Hepatic stellate cell (primary cell): ENCODE results near the gene CHD9.
"Not testable (repeated sequence)": the region's sequence is repeated elsewhere in the genome, so short reads cannot be mapped to it uniquely, and the experiment has no call there.

Experiments
- DNase-seq: peaks from one replicate; pipeline ENCODE4 v3.0.0; 2011; ENCODE audit warnings: low spot score

The CHD9 gene, protein sequence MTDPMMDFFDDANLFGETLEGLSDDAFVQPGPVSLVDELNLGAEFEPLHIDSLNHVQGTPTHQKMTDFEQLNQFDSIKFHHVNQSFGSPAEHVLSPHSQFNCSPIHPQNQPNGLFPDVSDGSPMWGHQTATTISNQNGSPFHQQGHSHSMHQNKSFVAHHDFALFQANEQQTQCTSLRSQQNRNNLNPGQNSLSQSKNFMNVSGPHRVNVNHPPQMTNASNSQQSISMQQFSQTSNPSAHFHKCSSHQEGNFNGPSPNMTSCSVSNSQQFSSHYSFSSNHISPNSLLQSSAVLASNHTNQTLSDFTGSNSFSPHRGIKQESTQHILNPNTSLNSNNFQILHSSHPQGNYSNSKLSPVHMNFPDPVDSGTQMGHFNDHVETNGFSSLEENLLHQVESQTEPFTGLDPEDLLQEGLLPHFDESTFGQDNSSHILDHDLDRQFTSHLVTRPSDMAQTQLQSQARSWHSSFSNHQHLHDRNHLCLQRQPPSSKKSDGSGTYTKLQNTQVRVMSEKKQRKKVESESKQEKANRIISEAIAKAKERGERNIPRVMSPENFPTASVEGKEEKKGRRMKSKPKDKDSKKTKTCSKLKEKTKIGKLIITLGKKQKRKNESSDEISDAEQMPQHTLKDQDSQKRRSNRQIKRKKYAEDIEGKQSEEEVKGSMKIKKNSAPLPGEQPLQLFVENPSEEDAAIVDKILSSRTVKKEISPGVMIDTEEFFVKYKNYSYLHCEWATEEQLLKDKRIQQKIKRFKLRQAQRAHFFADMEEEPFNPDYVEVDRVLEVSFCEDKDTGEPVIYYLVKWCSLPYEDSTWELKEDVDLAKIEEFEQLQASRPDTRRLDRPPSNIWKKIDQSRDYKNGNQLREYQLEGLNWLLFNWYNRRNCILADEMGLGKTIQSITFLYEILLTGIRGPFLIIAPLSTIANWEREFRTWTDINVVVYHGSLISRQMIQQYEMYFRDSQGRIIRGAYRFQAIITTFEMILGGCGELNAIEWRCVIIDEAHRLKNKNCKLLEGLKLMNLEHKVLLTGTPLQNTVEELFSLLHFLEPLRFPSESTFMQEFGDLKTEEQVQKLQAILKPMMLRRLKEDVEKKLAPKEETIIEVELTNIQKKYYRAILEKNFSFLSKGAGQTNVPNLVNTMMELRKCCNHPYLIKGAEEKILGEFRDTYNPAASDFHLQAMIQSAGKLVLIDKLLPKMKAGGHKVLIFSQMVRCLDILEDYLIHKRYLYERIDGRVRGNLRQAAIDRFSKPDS (N-terminal part only)

DNA sequence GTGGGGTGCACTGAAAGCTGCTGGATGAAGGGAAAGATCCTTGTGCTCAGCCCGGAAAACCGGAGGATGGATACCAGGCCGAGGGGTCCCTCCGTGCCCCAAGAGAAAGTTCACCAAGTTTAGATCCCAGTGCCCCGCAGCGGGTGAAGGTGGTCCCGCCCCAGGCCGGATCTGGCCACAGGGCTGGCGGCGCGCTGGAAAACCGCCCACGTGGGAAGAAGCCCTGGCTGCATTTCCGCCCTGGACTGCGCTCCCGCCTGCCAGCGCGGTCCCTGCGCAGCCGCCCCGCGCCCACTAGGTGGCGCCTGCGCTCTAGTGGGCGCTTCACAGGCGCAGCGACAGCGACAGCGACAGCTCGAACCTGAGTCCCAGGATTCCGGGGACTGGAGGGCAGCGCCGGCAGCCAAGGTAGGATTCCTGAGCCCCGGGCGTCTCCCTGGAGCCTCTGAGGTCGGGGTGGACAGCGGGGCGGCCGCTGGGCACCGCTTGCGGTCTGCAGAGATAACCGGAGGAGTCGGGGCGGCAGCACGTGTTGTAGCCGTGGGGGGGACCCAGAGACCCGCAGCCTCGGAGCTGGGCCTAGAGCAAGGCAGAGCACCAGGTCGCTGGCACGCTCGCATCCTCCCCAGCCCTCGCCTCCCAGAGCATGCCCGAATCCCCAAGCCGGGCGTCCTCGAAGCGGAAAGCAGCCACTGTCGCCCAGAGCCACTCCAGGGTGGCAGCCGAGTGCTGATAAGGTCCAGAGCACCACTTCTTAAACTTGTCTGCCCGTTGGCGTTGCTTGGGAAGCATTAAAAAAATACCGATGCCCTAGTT lies at the start of gene CHD9:
CHD9 (plus strand) TSS at position 322 of the 816 bp plus-strand sequence. CDS start 101,099 bp downstream, outside the sequence.
- peak; percentile 85 for DNase-seq

DNA sequence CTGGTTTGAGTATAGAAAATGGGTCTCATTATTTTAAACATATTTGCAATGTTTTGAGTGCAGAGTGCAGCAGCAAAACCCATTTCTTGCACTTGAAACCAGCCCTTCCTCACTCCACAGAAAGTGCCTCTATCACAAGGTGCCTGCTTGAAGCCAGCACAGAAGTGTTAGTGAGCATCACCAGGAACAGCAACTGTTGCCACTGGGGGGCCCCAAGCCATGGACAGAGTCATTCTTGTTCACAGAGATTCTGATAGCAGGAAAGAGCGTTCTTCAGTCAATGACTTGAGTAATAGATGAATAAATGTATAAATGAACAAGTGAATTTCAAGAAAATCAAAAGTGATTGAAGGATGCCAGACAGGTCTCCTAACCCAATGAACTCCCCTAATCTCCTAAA lies 47.7 kb upstream of the CHD9 start:
- DNase-seq: no peak

DNA sequence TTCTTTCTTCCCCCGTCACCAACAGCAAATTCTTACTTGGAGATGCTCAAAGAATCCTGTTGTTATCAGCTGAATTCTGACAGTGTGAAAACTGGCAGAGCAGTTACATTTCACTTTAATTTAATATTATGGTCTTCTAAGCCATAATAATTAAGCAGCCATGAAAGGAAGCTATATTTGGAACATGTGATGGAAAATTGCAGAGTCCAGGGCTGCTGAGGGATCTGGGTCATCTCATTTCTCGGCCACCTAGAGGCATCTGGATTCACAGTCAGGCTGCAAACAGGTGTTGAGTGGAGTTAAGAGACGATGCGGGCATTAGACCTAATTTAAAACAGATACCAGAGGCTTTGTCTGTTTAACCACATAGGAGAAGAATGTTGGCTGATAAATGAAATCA lies 40.5 kb upstream of the CHD9 start:
- DNase-seq: no peak

DNA sequence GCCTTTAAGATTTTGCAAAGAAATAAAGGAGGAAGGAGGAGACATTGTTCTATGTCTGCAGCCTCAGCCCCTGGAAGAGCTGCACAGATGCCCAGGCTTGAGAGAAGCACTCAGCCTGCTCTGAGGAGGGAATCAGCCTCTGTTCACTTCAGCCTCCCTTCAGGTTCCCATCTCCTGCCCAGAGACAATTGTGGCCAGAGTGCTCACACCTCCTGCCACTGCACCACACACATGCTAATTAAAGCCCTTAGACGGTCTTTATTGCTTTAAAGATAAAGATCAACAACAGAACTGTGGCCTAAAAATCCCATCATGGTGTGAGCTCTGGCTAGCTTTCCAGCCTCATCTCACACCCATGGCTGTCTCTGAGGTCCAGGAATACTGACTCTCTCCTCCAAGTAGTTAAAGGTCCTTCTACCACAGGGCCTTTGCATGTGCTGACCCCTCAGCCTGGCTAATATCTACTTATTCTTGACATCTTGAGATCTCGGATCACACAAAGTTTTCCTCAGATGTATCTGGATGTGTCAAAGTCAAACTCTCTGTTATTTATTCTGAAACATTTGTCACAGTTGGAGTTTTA lies 35.9 kb upstream of the CHD9 start:
- DNase-seq: no peak

DNA sequence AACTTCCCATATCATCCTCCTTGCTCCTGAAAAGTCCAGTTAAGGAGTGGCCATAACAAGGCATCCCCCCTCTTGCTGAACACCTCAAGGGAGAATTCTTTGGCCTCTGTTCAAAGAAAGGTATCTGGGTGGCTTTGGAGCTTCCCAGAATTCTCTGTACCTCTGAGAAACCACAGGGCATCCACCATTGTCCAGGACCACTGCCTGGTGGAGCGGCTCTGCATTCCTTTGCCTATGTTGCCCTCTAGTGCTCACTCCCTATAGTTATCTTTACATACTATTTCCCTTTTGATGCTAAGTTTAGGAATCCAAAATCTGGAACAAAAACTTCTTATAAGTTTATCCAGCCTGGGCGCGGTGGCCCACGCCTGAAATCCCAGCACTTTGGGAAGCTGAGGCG lies 32.4 kb upstream of the CHD9 start:
- DNase-seq: peak; percentile 50

DNA sequence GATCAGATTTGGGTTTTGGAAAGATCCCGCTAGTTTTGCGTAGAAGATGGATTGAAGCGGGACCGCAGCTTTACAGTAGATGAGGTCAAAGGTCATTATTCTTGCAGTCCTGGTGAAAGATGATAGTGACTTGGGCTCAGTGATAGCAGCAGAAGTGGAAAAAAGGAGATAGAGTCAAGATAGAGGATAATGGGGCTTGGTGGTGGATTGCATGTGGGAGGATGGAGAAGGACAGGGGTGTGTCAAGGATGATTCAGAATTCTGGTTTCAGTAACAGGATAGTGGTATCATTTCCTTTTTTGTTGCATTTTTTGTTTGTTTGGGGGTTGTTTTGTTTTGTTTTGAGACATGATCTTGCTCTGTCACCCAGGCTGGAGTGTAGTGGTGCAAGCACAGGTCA lies 30.7 kb upstream of the CHD9 start:
- no peak for DNase-seq

DNA sequence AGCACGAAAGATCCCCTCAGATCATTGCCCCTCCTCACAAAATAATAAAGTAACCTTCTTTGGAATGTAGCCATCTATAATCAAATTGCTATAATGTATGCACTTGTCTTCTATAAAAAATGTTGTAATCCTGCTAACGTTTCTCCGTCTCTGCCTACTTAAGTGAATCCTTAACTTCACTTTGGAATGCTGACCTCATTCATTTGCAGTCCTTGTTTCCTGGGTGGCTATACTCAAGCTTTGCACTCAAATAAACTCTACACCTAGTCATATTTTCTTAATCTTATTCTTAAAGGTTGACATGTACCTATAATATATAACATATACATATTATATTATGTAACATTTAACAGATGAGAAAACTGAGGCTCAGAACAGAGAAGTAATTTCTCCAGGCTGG lies 24.8 kb upstream of the CHD9 start:
- DNase-seq: no peak

DNA sequence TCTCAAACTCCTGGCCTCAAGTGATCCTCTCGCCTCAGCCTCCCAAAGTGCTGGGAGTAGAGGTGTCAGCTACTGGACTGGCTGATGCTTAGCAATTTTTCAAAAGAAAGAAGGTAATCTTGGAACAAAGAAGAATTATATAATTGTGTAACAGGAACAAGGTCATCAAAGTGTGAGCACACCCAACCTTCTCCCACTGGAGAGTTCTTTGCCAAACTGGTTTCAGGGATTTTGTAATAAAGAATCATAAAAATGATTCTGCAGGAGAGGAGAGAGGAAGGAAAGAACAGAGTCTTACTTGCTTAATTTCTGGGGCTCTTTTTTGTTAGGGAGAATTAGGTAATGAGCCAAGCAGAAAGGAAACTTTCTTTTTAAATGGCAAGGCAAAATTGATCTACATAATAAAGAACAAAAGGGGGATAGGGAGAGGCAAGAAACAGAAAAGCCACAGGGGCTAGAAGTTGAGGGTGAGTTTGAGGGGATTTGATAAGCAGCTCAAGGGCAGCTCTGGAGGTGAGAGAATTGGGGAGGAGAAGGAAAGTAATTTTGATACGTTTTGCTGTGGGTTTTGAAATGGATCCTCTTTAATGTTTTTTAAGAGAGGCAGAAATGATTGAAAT lies 23.4 kb upstream of the CHD9 start:
- DNase-seq: no peak

DNA sequence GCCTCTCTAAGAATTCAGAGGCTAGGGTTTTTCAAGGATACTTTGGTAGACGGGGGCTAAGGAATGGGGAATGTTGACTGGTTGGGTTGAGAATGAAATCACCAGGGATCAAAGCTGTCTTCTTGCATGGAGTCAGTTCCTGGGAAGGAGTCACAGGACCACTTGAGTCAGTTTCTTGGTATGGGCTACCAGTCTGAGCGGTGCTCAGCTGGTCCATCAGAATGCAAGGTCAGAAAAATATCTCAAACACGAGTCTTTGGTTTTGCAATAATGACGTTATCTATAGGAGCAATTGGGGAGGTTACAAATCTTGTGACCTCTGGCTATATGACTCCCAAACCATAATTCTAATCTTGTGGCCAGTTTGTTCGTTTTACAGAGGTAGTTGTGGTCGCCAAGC lies 20.5 kb upstream of the CHD9 start:
- DNase-seq: no peak

DNA sequence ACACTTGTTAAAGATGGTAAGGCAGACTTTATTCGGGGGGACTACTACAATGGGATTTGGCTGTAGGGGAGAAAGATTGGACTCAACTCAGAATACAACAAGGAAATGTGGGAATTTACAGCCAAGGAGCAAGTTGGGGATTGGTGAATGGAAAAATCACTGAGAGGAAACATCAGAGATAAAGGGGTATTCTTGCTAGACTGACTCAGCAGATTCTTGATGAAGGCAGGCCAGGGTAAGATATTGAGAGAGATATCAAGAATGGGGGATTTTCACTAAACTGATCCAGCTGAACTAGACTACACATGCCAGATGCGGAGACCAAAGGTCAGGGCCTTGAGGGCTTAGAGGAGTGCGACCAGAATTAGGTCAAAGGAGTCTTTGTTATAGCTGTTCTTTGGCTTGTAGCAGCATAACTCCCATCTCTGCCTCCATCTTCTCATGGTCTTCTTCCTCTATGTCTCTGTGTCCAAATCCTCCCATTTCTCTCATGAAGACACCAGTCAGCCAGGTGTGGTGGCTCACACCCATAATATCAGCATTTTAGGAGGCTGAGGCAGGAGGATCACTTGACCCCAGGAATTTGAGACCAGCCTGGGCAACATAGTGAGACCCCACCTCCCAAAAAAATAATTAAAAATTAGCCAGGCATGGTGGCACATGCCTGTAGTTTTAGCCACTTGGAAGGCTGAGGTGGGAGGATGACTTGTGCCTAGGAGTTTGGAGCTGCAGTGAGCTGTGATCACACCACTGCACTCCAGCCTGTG lies 19.4 kb upstream of the CHD9 start:
- no peak for DNase-seq

DNA sequence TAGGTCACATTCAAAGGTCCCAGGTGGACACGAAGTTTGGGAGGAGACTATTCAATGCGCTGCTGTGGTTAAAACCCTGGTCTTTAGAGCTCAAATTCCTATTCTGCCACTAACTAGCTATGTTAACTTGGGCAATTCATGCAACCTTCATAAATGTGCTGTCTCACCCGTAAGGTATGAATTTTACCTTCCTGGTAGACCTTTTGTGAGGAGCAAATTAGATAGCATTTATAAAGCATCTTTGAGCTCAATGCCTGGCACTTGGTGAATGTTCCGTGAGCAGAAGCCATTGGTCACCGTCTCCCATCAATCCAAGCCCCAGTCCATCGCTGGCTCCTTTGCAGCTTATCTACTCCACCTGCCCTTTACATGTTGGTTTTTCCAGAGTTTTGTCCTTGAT lies 18.7 kb upstream of the CHD9 start:
- no peak for DNase-seq

DNA sequence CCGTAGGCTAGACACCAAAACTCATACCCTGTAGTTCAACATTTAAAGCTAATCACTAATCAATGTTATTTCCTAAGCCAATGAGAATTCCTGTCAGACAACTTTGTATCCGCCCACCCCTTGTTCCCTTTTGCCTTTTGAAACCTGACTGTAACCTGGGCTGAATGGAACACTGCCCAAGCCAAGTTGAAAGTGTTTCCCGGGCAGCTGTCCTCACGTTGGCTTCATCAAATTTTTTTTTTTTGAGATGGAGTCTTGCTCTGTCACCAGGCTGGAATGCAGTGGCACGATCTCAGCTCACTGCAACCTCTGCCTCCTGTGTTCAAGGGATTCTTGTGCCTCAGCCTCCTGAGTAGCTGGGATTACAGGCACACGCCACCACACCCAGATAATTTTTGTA lies 18.1 kb upstream of the CHD9 start:
- DNase-seq: not testable (repeated sequence)

DNA sequence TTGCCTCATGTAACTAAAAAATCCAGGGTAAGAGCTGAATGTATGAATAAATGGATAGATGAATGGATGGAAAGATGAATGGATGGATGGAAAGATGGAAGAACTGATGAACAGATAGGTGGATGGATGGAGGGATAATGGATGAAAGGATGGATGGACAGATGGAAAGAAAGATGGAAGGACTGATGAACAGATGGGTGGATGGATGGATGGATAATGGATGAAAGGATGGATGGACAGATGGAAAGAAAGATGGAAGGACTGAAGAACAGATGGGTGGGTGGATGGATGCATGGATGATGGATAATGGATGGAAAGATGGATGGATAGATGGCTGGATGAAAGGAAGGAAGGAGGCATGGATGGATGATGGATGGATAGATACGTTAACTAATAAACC lies 14.0 kb upstream of the CHD9 start:
- DNase-seq: no peak

DNA sequence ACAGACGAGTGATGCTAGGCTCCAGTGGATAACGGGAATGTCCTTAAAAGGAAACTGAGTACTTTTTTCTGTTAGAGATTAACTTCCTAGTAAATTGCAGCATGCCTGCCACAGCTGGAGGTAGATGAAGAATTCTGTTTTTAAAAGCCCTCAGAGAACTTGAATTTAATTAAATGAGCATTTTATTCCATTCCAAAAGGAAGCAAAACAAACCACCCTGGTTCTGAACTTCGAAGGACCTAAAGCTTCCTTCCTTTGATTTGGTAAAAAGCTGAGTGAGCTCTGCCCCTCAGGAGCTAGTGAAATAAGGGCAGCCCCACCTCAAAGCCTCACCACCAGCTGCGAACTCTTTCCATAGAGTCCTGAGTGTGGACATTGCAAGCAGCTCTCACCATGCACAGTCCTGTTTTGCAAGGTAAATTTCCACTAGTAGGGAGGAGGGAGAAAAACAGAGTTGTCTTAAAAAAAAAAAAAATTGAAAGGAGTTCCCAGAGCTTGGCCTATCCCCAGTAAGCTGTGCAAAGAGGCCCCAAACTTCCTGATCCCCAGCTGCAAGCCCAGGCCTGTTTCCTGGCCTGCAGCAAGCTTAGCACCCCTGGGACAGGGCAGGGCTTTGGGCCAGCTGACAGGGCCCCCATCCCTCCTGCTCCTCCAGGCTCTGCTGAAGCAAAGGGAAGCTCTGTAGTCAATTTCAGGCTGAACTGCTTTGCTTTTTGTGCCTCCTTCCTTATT lies 13.3 kb upstream of the CHD9 start:
- no peak for DNase-seq

DNA sequence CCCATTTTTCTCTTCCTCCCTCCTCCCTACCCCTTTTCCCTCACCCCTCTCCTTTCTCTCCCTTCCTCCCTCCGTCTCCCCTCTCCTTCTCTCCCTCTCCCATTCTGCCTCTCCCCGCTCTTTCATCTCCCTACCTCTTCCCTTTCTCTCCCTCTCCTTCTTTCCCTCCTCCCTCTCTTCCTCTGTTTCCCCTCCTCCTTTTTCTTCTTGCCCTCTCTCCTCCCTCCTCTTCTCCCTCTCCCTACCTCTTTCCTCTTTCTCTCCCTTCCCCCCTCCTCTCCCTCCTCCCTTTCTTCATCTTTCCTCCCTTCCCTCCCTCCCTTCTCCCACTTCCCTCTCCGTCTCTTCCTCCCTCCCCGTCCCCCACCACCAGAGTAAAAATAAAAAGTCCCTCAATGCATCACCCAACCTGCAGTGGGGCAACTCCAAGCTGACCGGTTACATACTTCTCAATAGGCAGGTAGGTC lies 12.5 kb upstream of the CHD9 start:
- no peak for DNase-seq

DNA sequence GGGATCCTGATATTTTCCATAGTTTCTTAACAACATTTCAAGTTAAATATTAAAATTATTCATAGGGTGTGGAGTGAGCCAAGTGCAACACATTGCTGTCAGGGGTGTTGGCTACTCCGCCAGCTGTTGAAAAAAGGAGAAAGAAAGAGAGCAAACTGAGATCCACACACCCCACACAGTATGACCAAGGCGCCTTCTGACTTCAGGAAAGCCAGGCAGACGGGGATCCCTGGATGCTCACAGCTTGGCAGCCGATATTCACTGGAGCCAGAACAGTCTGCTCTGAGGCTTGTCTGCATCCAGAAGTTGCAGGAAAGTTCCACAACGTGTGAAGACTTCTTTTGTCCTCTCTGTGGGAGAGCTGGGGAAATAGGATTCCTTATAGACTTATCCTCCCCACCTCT lies 11.4 kb upstream of the CHD9 start:
- no peak for DNase-seq

DNA sequence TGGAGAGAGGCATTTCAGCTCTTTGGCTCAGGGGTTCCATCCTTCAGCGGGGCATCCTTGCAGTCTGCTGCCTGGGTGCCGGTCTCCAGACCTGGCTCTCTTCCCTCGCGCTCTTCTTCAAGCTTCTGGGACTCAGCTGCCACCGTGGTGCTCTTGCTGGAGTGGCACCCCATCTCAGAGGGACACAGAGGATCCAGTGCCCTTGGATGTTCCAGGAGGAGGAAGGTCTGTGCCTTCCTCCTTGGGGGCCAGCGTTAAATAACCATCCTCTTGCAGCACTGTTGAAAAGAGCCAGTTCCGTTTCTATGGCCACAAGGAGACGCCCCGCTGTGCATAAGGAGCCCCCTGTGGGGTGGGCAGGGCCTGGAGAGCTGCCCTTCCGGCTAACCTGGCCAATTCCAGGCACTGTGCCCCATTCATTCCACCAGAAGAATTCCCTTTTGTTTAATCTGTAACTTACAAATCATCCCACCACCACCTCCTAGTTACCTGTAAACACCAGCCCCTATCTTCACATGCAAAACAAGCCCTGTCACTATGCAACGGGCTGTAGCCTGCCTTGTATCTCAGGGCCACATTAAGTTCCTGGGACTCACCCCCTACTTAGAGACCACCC lies 10.7 kb upstream of the CHD9 start:
- no peak for DNase-seq

DNA sequence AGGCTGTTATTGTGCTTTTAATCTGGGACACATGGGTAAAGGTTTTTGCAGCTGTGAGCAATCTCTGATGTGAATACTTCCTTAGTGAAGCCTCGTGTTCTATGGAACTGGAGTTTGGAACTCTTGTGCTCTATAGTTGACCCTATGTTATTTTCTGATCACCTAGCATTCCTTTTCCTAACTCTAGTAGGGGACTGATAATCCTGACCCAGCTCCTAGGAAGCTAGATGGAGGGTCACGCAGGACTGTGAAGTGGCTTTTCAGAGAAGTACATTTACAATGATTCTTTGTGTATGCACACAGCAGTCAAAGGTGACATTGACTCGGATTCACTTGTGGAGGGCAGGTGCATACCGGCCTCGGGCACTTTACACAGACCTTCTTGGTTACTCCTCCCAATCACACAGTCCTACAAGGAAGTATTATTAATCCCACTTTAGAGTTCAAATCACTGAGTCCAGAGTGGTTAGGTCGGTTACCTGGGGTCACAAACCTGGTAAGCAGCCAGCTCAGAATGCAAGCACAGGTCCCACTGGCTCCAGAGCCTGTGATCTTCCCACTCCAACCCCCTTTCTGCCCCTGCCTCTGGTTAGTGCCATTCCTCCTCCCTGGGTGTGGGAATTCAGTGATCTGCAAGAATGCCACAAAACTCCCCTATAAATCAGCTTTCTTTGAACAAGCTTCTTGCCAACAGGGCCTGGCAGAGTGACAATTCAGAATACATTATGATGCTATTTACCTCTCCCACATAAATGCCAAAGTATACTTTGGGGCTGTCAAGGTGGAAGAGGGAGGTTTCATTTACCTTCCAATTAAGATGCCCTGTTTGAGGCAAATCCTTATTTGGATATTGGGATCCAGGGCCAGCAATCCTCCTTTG lies 9.2 kb upstream of the CHD9 start:
- no peak for DNase-seq
